Esophagus squamous epithelium (tissue), 5 donors: ENCODE results near the gene ZNF75A. TPM values are rescaled to one million over a fixed set of nuclear protein-coding genes. Genes with fewer than 3 reads are reported as not detected.

ENCODE experiments used
- DNase-seq: peaks from one replicate; lab custom pipeline; 2025; lab: John Stamatoyannopoulos, UW
- H3K27ac ChIP-seq, 4 donors: fragments of 200-600 bp; sonication (generic); one replicate each; pipeline ENCODE4 v1.5.1; 2016 to 2019; ENCODE audit warnings: mild to moderate bottlenecking in 1 of 4
- H3K27me3 ChIP-seq, 4 donors: fragments of 200-600 bp; sonication (generic); 1 replicate in 3 of 4; 2 replicates in 1 of 4; pipeline versions ENCODE4 v1.5.1 to v1.6.0; 2017 to 2021; ENCODE audit warnings: antibody characterized with exemption in 1 of 4
- H3K36me3 ChIP-seq, 3 donors: fragments of 200-600 bp; sonication (generic); one replicate each; pipeline ENCODE4 v1.5.1; 2016 to 2019
- H3K4me1 ChIP-seq, 3 donors: fragments of 200-600 bp; sonication (generic); one replicate each; pipeline ENCODE4 v1.5.1; 2017 to 2019
- H3K4me3 ChIP-seq, 4 donors: fragments of 200-600 bp; sonication (generic); 1 replicate in 3 of 4; 2 replicates in 1 of 4; pipeline ENCODE4 v1.5.1; 2016 to 2019; ENCODE audit warnings: mild to moderate bottlenecking in 2 of 4, moderate library complexity in 1 of 4
- H3K9me3 ChIP-seq, 3 donors: fragments of 200-600 bp; sonication (generic); one replicate each; pipeline ENCODE4 v1.5.1; 2016 to 2019
- POLR2A ChIP-seq, 4 donors: fragments of 450-650 bp; IDR thresholded peaks; one replicate each; pipeline ENCODE4 v1.6.1; 2017; ENCODE audit warnings: antibody characterized with exemption in 4 of 4, mild to moderate bottlenecking in 4 of 4, moderate library complexity in 3 of 4
- whole genome bisulfite sequencing, 2 donors: methylation state at CpG; one replicate each; pipeline ENCODE4 v1.1.5; 2018; 5-methylcytosine and 5-hydroxymethylcytosine counted together
- intact Hi-C: fragments of 100-400 bp; cut with DNase I; formaldehyde crosslinking; loops from one replicate; pipeline ENCODE4 v1.15.0; 2022
- total RNA-seq, 4 donors: library from RNA; depleted of rRNA; stranded (reverse); fragments of >200 nt; gene quantifications; one replicate each; pipeline ENCODE4 v1.1.0, GENCODE V29; 2016
- TF ChIP-seq, protein P1 (sequence below), 6 experiments: fragments of 450-650 bp in 4 of 6; fragments of 200-600 bp in 2 of 6; sonication (generic) in 2 of 6; IDR thresholded peaks; one replicate each; pipeline ENCODE4 v1.5.1; 2016 to 2019; ENCODE audit warnings: antibody characterized with exemption in 6 of 6, mild to moderate bottlenecking in 4 of 6, moderate library complexity in 4 of 6
- donor health status: DM: yes; HTN: yes; CAD: no.

Gene ZNF75A
- total RNA-seq, 4 donors from 2014 or later = 10.6 to 24.6 (median 18.1) TPM

DNA sequence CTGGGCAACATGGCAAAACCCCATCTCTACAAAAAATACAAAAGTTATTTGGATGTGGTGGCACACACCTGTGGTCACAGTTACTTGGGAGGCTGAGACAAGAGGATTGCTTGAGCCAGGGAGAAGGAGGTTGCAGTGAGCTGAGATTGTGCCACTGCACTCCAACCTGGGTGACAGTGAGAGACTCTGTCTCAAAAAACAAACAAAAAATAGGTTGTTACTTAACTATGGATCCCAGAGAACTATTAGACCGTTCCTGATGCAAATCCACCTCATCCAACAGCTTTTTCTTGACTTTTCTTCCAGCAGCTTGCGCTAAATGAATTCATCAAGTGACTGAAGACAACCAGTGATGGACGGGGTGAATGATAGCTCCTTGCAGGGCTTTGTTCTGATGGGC is 50.3 kb downstream of the ZNF75A start, which contains the start of gene OR2C1:
TSS of gene OR2C1 (plus strand) at position 301 of the 400 bp plus-strand sequence. CDS start at position 353, 52 bp downstream.
- DNase-seq = no peak
- H3K27me3 ChIP-seq = no peaks in the 10 kb centered on the region
- WGBS, 2 donors = 64 to 69% methylated on average over 3 of the region's 3 CpGs
- H3K27ac ChIP-seq = no peak within 1 kb of the TSS
- H3K9me3 ChIP-seq = no peaks in the 10 kb centered on the region
- no peak within 1 kb of the TSS for H3K4me3 ChIP-seq
- H3K36me3 ChIP-seq = no peaks in the 10 kb centered on the region
- intact Hi-C loops = no loop called here
- H3K4me1 ChIP-seq = no peaks in the 10 kb centered on the region
- no peak for TF ChIP-seq POLR2A (IDR thresholded peaks at IDR 0.05)
- TF ChIP-seq, protein P1, sequence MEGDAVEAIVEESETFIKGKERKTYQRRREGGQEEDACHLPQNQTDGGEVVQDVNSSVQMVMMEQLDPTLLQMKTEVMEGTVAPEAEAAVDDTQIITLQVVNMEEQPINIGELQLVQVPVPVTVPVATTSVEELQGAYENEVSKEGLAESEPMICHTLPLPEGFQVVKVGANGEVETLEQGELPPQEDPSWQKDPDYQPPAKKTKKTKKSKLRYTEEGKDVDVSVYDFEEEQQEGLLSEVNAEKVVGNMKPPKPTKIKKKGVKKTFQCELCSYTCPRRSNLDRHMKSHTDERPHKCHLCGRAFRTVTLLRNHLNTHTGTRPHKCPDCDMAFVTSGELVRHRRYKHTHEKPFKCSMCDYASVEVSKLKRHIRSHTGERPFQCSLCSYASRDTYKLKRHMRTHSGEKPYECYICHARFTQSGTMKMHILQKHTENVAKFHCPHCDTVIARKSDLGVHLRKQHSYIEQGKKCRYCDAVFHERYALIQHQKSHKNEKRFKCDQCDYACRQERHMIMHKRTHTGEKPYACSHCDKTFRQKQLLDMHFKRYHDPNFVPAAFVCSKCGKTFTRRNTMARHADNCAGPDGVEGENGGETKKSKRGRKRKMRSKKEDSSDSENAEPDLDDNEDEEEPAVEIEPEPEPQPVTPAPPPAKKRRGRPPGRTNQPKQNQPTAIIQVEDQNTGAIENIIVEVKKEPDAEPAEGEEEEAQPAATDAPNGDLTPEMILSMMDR (IDR thresholded peaks at IDR 0.05) = no peak

- Histone ChIP-seq H3K9me3 (no peaks in the 10 kb centered on the region), H3K27me3 (peaks cover 0 to 2% (median 0%) of the 10 kb centered on the region in 4 donors), H3K27ac (no peak overlapping the region), H3K36me3 (no peaks in the 10 kb centered on the region), H3K4me3 (no peak overlapping the region), H3K4me1 (no peaks in the 10 kb centered on the region)
- TF ChIP-seq POLR2A (IDR thresholded peaks at IDR 0.05) = no peak
- TF ChIP-seq, protein P1 (IDR thresholded peaks at IDR 0.05) = no peak
- WGBS, 2 donors = 92 to 93% methylated on average over 2 to 7 of the region's 10 CpGs
- intact Hi-C loops = no loop called here
- DNase-seq = no peak
Observed at GRCh38 chr16:3356118-3356517, 50.8 kb downstream of the ZNF75A start.

- Histone ChIP-seq H3K9me3 (peaks cover 0 to 5% (median 2%) of the 10 kb centered on the region in 3 donors), H3K36me3 (no peaks in the 10 kb centered on the region), H3K27ac (no peak overlapping the region), H3K4me1 (no peaks in the 10 kb centered on the region), H3K27me3 (peaks cover 0 to 19% (median 0%) of the 10 kb centered on the region in 4 donors), H3K4me3 (no peak overlapping the region)
- no peak for DNase-seq
- intact Hi-C loops = no loop called here
- TF ChIP-seq, protein P1 (IDR thresholded peaks at IDR 0.05) = no peak
- no peak for TF ChIP-seq POLR2A (IDR thresholded peaks at IDR 0.05)
- WGBS, 2 donors = 23 to 47% methylated on average over 1 of the region's 1 CpG
Observed at GRCh38 chr16:3358871-3359270, 53.6 kb downstream of the ZNF75A start.

DNA sequence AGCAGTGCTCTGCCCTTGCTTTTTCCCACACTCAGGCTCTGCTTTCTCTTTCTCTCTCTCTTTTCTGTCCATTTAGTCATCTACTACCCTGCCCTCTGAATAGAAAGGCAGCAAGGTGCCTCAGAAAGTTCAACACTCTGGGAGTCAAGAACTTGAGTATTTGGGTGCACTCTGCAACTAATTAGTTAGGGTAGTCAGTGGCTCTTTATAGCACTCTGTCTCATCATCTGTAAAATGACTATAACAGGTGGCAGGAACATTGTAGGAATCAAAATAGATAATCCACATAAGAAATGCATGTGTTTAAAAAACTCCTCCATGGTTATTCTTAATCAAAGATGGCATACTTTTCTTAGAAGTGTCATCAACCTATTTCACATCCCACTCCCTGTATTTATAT is 57.6 kb downstream of the ZNF75A start:
- TF ChIP-seq, protein P1 (IDR thresholded peaks at IDR 0.05) = no peak
- TF ChIP-seq POLR2A (IDR thresholded peaks at IDR 0.05) = no peak
- peaks cover 0 to 8% (median 0%) of the 10 kb centered on the region in 3 donors for H3K4me1 ChIP-seq

DNA sequence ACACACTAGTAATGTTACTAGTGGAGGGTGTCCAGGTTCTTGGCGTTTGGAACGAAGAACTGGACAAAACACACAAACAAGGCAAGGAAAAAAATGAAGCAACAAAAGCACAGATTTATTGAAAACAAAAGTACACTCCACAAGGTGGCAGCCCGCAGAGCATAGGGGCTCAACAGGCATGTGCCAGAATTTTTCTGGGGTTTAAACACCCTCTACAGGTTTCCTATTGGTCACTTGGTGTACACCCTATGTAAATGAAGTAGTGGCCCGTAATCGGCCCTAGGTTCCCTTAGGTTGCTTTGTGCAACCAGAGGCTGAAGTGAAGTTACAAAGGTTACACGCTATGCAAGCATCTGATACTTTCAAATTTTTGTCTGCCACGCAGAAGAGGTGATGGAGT is 58.5 kb downstream of the ZNF75A start:
- no peak for DNase-seq
- intact Hi-C loops = no loop called here
- WGBS, 2 donors = 93 to 94% methylated on average over 7 of the region's 7 CpGs
- no peak overlapping the region for H3K4me3 ChIP-seq
- no peak for TF ChIP-seq POLR2A (IDR thresholded peaks at IDR 0.05)
- H3K36me3 ChIP-seq = no peaks in the 10 kb centered on the region
- H3K27me3 ChIP-seq = peaks cover 0 to 19% (median 0%) of the 10 kb centered on the region in 4 donors
- peaks cover 0 to 26% (median 14%) of the 10 kb centered on the region in 3 donors for H3K9me3 ChIP-seq
- H3K4me1 ChIP-seq = peaks cover 0 to 8% (median 0%) of the 10 kb centered on the region in 3 donors
- no peak overlapping the region for H3K27ac ChIP-seq

More for the DNA sequence above, 57.6 kb downstream of the ZNF75A start:
- intact Hi-C loops = no loop called here
- Histone ChIP-seq H3K9me3 (peaks cover 0 to 26% (median 14%) of the 10 kb centered on the region in 3 donors), H3K4me3 (no peak overlapping the region), H3K27ac (no peak overlapping the region), H3K27me3 (peaks cover 0 to 19% (median 0%) of the 10 kb centered on the region in 4 donors), H3K36me3 (no peaks in the 10 kb centered on the region)
- no peak for DNase-seq
